Testis (tissue), 5 donors: Measurements from ENCODE around the gene CBFA2T3. TPM values are rescaled to one million over a fixed set of nuclear protein-coding genes. Genes with fewer than 3 reads are reported as not detected.

Experiments
- DNase-seq: peaks from one replicate; pipeline ENCODE4 v3.0.0-alpha.2; 2019
- H3K27ac ChIP-seq, 2 donors: fragments of 200-600 bp; sonication (generic); one replicate each; pipeline ENCODE4 v1.5.1; 2019
- H3K27me3 ChIP-seq: fragments of 200-600 bp; sonication (generic); one replicate; pipeline ENCODE4 v1.5.1; 2019
- H3K36me3 ChIP-seq: fragments of 200-600 bp; sonication (generic); one replicate; pipeline ENCODE4 v1.5.1; 2017; ENCODE audit warnings: low read depth; ENCODE audit errors: missing control alignments
- H3K4me1 ChIP-seq: fragments of 200-600 bp; sonication (generic); one replicate; pipeline ENCODE4 v1.5.1; 2019
- H3K4me3 ChIP-seq, 2 donors: fragments of 200-600 bp; sonication (generic); one replicate each; pipeline ENCODE4 v1.5.1; 2017 to 2019
- H3K9me3 ChIP-seq: fragments of 200-600 bp; sonication (generic); one replicate; pipeline ENCODE4 v1.5.1; 2017
- CTCF ChIP-seq, 3 experiments: fragments of 450-650 bp in 2 of 3; fragments of 200-600 bp in 1 of 3; sonication (generic) in 1 of 3; IDR thresholded peaks; one replicate each; pipeline ENCODE4 v1.5.1; 2016 to 2019; ENCODE audit warnings: antibody characterized with exemption in 3 of 3, mild to moderate bottlenecking in 2 of 3, moderate library complexity in 1 of 3
- POLR2A ChIP-seq: fragments of 450-650 bp; IDR thresholded peaks from one replicate; pipeline ENCODE4 v1.6.1; 2017; ENCODE audit warnings: antibody characterized with exemption, mild to moderate bottlenecking, moderate library complexity
- WGBS, 2 donors: methylation state at CpG; one replicate each; pipeline ENCODE4 v1.1.5; 2018; 5-methylcytosine and 5-hydroxymethylcytosine counted together
- intact Hi-C: fragments of 100-400 bp; cut with DNase I; formaldehyde crosslinking; loops from one replicate; pipeline ENCODE4 v1.15.1; 2023; ENCODE audit warnings: low total_unique reads
- long read RNA-seq, 2 donors: transcript quantifications; one replicate each; lab custom pipeline, GENCODE V29; 2026
- polyA plus RNA-seq: library from polyadenylated mRNA; stranded (reverse); fragments of 350-450 nt; fragmentation: Illumina TruSeq; extraction: RNeasy Lipid Tissue Mini Kit (QIAGEN cat#74804); gene quantifications from one replicate; pipeline ENCODE4 v1.2.3, GENCODE V29; 2014; ENCODE audit warnings: low read depth, low replicate concordance; ENCODE audit not compliant: insufficient read depth
- total RNA-seq, 2 donors: library from RNA; depleted of rRNA; stranded (reverse); fragments of >200 nt; gene quantifications; one replicate each; pipeline ENCODE4 v1.2.3, GENCODE V29; 2016

The CBFA2T3 gene
- total RNA-seq (10 to 100 TPM in 1 of 2 donors, 1 to 10 TPM in 1; 9.2 to 11.9 TPM), polyA plus RNA-seq (7.1 TPM)
- long read RNA-seq, donor 1, full-length matches to known transcripts: 2 of 2 reads
- long read RNA-seq, donor 1, partial matches to known transcripts: 0 of 2 reads
- long read RNA-seq, donor 1, other reads (novel, unspliced or antisense): 0 of 2 reads
- long read RNA-seq, donor 2: 0 reads

DNA sequence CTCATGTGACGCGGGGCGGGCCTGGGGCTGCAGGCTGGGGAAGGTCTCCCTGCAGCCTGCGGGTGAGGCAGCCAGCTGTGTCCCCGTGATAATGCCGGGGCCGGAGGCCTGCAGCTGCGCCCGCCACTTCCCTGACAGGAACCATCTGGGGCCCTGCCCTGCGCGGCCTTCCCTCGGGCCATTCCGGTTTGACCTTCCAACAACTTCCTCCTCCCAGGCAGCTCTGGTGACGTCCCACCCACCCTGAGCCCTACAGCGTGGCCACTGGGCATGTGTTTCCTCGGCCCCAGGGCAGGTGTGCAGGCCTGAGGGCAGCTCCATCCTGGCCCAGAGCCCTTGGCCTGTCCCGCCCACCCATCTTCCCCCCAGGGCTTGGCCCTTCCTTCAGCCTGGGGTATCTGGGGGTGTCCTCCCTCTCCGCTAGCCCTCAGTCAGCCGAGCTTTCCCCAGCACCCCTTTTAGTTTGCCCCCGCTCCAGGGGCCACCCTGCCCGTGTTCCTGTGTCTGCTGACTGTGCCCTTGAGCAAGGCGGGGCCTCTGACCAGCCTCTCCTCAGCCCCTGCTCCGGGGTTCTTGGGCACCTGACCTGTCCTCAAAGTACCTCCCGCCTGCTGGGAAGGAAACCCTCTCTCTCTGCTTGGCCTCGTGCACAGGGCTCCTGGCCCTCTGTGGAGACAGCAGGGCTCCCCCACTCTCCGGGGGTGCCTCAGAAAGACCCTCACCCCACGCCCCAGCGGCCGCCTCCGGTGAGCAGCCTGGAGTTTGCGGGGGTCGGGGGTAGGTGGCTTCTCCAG, at the start of gene CBFA2T3:
Gene CBFA2T3, minus strand, starts transcription at position 190 of the 794 bp plus-strand sequence. CDS start 400 bp downstream, outside the sequence.
- Histone ChIP-seq H3K9me3 (no peaks in the 10 kb centered on the region), H3K27me3 (no peaks in the 10 kb centered on the region), H3K27ac (no peak within 1 kb of the TSS), H3K36me3 (no peaks in the 10 kb centered on the region), H3K4me3 (no peak within 1 kb of the TSS), H3K4me1 (no peaks in the 10 kb centered on the region)
- intact Hi-C loops: no loop called here
- 57 to 87% methylated on average over 9 to 32 of the region's 32 CpGs for WGBS, 2 donors
- peak; percentile 55 for DNase-seq
- no peak for TF ChIP-seq POLR2A
- no peak for TF ChIP-seq CTCF (IDR thresholded peaks at IDR 0.05)

DNA sequence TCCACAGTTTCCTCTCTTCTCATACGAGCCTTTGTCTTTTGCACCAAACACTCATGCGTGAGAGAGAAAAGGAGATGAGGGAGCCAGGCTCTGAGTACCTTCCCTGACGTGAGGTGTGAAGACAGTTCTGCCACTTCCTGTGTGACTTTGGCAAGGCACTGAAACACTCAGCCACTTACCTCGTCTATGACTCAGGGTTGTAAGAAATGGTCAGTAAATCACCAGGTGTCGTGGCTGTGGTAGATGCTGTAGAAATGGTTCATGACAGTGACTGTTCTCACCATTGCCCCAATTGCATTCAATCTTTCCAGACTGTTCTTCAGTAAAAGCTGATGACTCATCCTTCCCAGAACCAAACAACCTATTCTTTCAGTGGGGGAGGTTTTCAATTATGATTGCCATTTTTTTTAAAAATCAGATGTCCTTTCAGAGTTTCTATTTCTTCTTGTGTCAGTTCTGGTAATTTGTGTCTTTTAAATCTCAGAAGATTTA, 49.2 kb upstream of the CBFA2T3 start:
- Histone ChIP-seq H3K4me3 (no peak overlapping the region), H3K9me3 (no peaks in the 10 kb centered on the region), H3K4me1 (no peaks in the 10 kb centered on the region), H3K27ac (no peak overlapping the region), H3K27me3 (no peaks in the 10 kb centered on the region), H3K36me3 (no peaks in the 10 kb centered on the region)
- DNase-seq: no peak
- 53 to 74% methylated on average over 5 of the region's 5 CpGs for WGBS, 2 donors
- intact Hi-C loops: no loop called here
- TF ChIP-seq CTCF (IDR thresholded peaks at IDR 0.05): no peak
- TF ChIP-seq POLR2A: no peak

DNA sequence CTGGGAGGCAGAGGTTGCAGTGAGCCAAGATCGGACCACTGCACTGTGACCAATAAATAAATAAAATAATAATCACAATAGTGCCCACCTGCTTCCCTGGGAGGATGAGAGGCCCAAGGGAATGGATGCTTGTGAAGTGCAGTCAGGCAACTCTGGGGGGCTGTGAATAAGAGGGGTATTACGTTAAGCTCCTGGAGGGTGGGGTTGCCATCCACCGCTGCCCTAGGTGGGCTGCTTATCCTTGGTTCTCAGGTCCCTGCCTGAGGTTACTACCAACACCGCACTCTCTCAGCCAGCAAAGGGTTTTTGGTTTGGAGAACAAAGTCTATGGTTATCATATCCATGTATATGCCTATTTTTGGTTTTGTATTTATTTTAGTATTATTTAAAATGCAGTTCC, 48.6 kb upstream of the CBFA2T3 start:
- intact Hi-C loops: no loop called here
- H3K27me3 ChIP-seq: no peaks in the 10 kb centered on the region
- 88 to 95% methylated on average over 4 of the region's 4 CpGs for WGBS, 2 donors
- DNase-seq: no peak
- H3K4me3 ChIP-seq: no peak overlapping the region
- no peak overlapping the region for H3K27ac ChIP-seq
- no peaks in the 10 kb centered on the region for H3K9me3 ChIP-seq
- no peaks in the 10 kb centered on the region for H3K36me3 ChIP-seq
- no peaks in the 10 kb centered on the region for H3K4me1 ChIP-seq
- TF ChIP-seq CTCF (IDR thresholded peaks at IDR 0.05) (no peak), POLR2A (no peak)

DNA sequence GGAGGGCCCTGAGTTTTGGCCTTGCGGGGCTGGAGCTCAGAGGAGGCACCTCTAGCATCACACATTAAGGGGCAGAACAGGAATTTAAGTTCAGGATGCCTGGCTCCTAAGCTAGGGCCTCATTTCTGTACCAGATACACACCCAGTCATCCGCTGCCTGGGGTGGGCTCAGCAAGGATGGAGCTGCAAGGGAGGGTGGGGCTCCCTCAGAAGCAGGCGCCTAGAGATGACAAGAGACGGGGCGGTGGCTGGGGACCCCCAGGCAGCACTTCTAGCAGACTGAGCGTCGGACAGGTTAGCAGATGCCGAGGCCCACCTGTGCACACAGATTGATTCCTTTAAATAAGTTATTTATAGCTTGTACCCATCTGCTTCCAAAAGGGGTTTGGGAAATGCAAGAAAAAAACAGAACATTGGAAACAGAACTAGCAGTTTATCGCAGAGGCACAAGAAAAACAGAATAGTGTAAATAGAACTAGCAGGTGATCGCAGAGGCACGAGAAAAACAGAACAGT, 47.6 kb upstream of the CBFA2T3 start:
- no peak for DNase-seq
- Histone ChIP-seq H3K9me3 (no peaks in the 10 kb centered on the region), H3K4me3 (no peak overlapping the region), H3K27me3 (no peaks in the 10 kb centered on the region), H3K36me3 (no peaks in the 10 kb centered on the region), H3K27ac (no peak overlapping the region), H3K4me1 (no peaks in the 10 kb centered on the region)
- WGBS, 2 donors: 89 to 93% methylated on average over 9 to 11 of the region's 11 CpGs
- intact Hi-C loops: no loop called here
- TF ChIP-seq CTCF (IDR thresholded peaks at IDR 0.05) (no peak), POLR2A (no peak)
